ENCODE measurements around the gene CFAP20DC. TPM values are rescaled to one million over a fixed set of nuclear protein-coding genes. Genes with fewer than 3 reads are reported as not detected.
"Not testable (repeated sequence)": the region's sequence is repeated elsewhere in the genome, so short reads cannot be mapped to it uniquely, and the experiment has no call there.

CFAP20DC gene
- total RNA-seq, 1 experiment from 2014 or later = 4.5 TPM

DNA sequence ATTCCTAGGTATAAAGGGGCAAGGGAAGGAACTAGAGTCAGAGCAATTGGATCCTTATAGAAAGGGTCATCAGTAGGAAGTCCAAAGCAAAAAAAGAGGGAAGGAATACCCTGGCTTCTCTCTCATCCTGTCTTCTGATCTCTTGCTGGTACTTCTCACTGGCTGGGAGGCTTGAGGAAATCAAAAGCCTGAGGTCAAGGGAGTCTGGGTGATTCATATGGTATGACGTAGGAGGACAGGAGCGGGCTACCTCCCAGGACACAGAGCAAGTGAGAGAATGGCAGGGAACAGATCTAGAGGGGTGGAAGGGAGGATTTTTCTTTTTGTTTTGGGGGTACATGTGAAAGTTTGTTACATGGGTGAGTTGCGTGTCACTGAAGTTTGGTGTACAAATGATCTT, 76.0 kb downstream of the CFAP20DC start:
- Histone ChIP-seq H3K4me2 (ENCODE audit: insufficient read depth, insufficient read length, low read length) (no peak overlapping the region), H2AFZ (ENCODE audit: low read length) (no peak overlapping the region), H2BK120ac (ENCODE audit: low read depth, low read length, poor library complexity, severe bottlenecking) (no peak overlapping the region), H3K23ac (ENCODE audit: insufficient read length, low read depth, low read length) (no peak overlapping the region), H3K9ac (ENCODE audit: extremely low read depth, insufficient read length, low read length) (no peak overlapping the region), H4K5ac (ENCODE audit: insufficient read length, low read depth, low read length) (no peak overlapping the region), H4K91ac (ENCODE audit: insufficient read length, low read depth, low read length) (no peak overlapping the region), H3T11ph (ENCODE audit: low read length) (no peak overlapping the region), H2BK5ac (ENCODE audit: insufficient read length, low read length) (no peak overlapping the region), H3K14ac (ENCODE audit: insufficient read depth, low read length) (no peak overlapping the region), H2BK20ac (ENCODE audit: low read depth, low read length, poor library complexity, severe bottlenecking) (no peak overlapping the region), H2BK12ac (ENCODE audit: insufficient read length, low read depth, low read length) (no peak overlapping the region), H2BK15ac (ENCODE audit: low read depth, low read length) (no peak overlapping the region), H3K27me3 (ENCODE audit: insufficient read depth, low read length) (no peaks in the 10 kb centered on the region), H3K18ac (ENCODE audit: insufficient read length, low read depth, low read length) (no peak overlapping the region), H3K9me3 (ENCODE audit: control insufficient read depth, low read depth, low read length) (no peaks in the 10 kb centered on the region), H3K79me2 (ENCODE audit: insufficient read depth, low read length) (no peaks in the 10 kb centered on the region), H3K4ac (ENCODE audit: low read depth, low read length) (no peak overlapping the region), H2AK5ac (ENCODE audit: insufficient read length, low read length) (no peak overlapping the region), H4K8ac (replicated peaks; ENCODE audit: insufficient read length, low read depth, low read length) (no peak overlapping the region), H3K79me1 (ENCODE audit: insufficient read depth, low read depth, low read length, poor library complexity, severe bottlenecking) (no peaks in the 10 kb centered on the region), H3K56ac (ENCODE audit: insufficient read length, low read depth, low read length) (no peak overlapping the region), H3K23me2 (ENCODE audit: insufficient read length, low read depth, low read length, poor library complexity, severe bottlenecking) (no peaks in the 10 kb centered on the region), H3K27ac (ENCODE audit: insufficient read length, low read depth, low read length) (no peak overlapping the region), H3K4me1 (ENCODE audit: insufficient read depth, low read length) (no peaks in the 10 kb centered on the region), H4K20me1 (ENCODE audit: control insufficient read depth, insufficient read depth, insufficient read length) (no peaks in the 10 kb centered on the region)
- WGBS (ENCODE audit: extremely low coverage, insufficient read length, low lambda C conversion rate) = no CpG with 5 or more reads among the region's 3 CpGs
- no peaks in the 10 kb centered on the region for H3K36me3 Mint-ChIP-seq (ENCODE audit: insufficient read depth in 1 of 3, low read depth in 3 of 3)
- TF ChIP-seq, protein P1, sequence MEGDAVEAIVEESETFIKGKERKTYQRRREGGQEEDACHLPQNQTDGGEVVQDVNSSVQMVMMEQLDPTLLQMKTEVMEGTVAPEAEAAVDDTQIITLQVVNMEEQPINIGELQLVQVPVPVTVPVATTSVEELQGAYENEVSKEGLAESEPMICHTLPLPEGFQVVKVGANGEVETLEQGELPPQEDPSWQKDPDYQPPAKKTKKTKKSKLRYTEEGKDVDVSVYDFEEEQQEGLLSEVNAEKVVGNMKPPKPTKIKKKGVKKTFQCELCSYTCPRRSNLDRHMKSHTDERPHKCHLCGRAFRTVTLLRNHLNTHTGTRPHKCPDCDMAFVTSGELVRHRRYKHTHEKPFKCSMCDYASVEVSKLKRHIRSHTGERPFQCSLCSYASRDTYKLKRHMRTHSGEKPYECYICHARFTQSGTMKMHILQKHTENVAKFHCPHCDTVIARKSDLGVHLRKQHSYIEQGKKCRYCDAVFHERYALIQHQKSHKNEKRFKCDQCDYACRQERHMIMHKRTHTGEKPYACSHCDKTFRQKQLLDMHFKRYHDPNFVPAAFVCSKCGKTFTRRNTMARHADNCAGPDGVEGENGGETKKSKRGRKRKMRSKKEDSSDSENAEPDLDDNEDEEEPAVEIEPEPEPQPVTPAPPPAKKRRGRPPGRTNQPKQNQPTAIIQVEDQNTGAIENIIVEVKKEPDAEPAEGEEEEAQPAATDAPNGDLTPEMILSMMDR (conservative IDR thresholded peaks at IDR 0.05) = no peak
- no peak overlapping the region for H3K27ac Mint-ChIP-seq
- H3K4me3 Mint-ChIP-seq = no peak overlapping the region
- no peaks in the 10 kb centered on the region for H3K9me3 Mint-ChIP-seq
- DNase-seq = no peak
- no peaks in the 10 kb centered on the region for H3K27me3 Mint-ChIP-seq (ENCODE audit: low read depth)
- peaks cover 4 to 5% of the 10 kb centered on the region in 2 experiments; a peak in 2 of 4 replicates for H3K4me1 Mint-ChIP-seq

DNA sequence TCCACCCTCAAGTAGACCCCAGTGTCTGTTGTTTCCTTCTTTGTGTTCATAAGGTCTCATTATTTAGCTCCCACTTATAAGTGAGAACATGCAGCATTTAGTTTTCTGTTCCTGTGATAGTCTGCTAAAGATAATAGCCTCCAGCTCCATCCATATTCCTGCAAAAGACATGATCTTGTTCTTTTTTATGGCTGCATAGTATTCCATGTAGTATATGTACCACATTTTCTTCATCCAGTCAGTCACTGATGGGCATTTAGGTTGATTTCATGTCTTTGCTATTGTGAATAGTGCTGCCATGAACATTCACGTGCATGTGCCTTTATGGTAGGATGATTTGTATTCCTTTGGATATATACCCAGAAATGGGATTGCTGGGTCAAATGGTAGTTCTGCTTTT, 82.0 kb downstream of the CFAP20DC start:
- DNase-seq; H3K36me3 Mint-ChIP-seq (ENCODE audit: insufficient read depth in 1 of 3, low read depth in 3 of 3); H2BK15ac ChIP-seq (ENCODE audit: low read depth, low read length); H2BK20ac ChIP-seq (ENCODE audit: low read depth, low read length, poor library complexity, severe bottlenecking); H3T11ph ChIP-seq (ENCODE audit: low read length); H3K4ac ChIP-seq (ENCODE audit: low read depth, low read length); H3K4me2 ChIP-seq (ENCODE audit: insufficient read depth, insufficient read length, low read length); H3K23me2 ChIP-seq (ENCODE audit: insufficient read length, low read depth, low read length, poor library complexity, severe bottlenecking); H2BK5ac ChIP-seq (ENCODE audit: insufficient read length, low read length); H3K27me3 ChIP-seq (ENCODE audit: insufficient read depth, low read length); H4K8ac ChIP-seq (replicated peaks; ENCODE audit: insufficient read length, low read depth, low read length); H3K23ac ChIP-seq (ENCODE audit: insufficient read length, low read depth, low read length); H4K20me1 ChIP-seq (ENCODE audit: control insufficient read depth, insufficient read depth, insufficient read length); H3K79me1 ChIP-seq (ENCODE audit: insufficient read depth, low read depth, low read length, poor library complexity, severe bottlenecking); H3K9me3 Mint-ChIP-seq; H3K4me1 Mint-ChIP-seq; H2BK120ac ChIP-seq (ENCODE audit: low read depth, low read length, poor library complexity, severe bottlenecking); H2AFZ ChIP-seq (ENCODE audit: low read length); H3K9ac ChIP-seq (ENCODE audit: extremely low read depth, insufficient read length, low read length); H2AK5ac ChIP-seq (ENCODE audit: insufficient read length, low read length); H3K9me3 ChIP-seq (ENCODE audit: control insufficient read depth, low read depth, low read length); H3K27me3 Mint-ChIP-seq (ENCODE audit: low read depth); H3K27ac ChIP-seq (ENCODE audit: insufficient read length, low read depth, low read length); H3K4me3 Mint-ChIP-seq; H3K18ac ChIP-seq (ENCODE audit: insufficient read length, low read depth, low read length); H3K79me2 ChIP-seq (ENCODE audit: insufficient read depth, low read length); H4K91ac ChIP-seq (ENCODE audit: insufficient read length, low read depth, low read length); H3K14ac ChIP-seq (ENCODE audit: insufficient read depth, low read length); H3K56ac ChIP-seq (ENCODE audit: insufficient read length, low read depth, low read length); H3K27ac Mint-ChIP-seq; H4K5ac ChIP-seq (ENCODE audit: insufficient read length, low read depth, low read length); H2BK12ac ChIP-seq (ENCODE audit: insufficient read length, low read depth, low read length); H3K4me1 ChIP-seq (ENCODE audit: insufficient read depth, low read length): not testable (repeated sequence)
- no CpG with 5 or more reads among the region's 1 CpG for WGBS (ENCODE audit: extremely low coverage, insufficient read length, low lambda C conversion rate)
